HEK293T (cell line): ENCODE measurements around the gene VWA8.

ENCODE experiments used
- ARNT ChIP-seq: fragments of 450-650 bp; IDR thresholded peaks from 2 replicates; pipeline ENCODE4 v1.6.1; 2017; ENCODE audit warnings: mild to moderate bottlenecking
- BHLHE40 ChIP-seq: fragments of 450-650 bp; IDR thresholded peaks from 2 replicates; pipeline ENCODE4 v1.6.1; 2016; ENCODE audit warnings: mild to moderate bottlenecking, moderate library complexity, borderline replicate concordance
- ELF4 ChIP-seq: fragments of 450-650 bp; IDR thresholded peaks from 2 replicates; pipeline ENCODE4 v1.6.1; 2017; ENCODE audit warnings: antibody characterized with exemption
- FOXM1 ChIP-seq: fragments of 450-650 bp; IDR thresholded peaks from 2 replicates; pipeline ENCODE4 v1.6.1; 2017; ENCODE audit warnings: mild to moderate bottlenecking, borderline replicate concordance
- HDGF ChIP-seq: fragments of 450-650 bp; IDR thresholded peaks from 2 replicates; pipeline ENCODE4 v1.6.1; 2017; ENCODE audit warnings: antibody characterized with exemption, borderline replicate concordance
- L3MBTL2 ChIP-seq: fragments of 450-650 bp; conservative IDR thresholded peaks from 2 replicates; pipeline ENCODE4 v1.6.1; 2016; ENCODE audit warnings: mild to moderate bottlenecking
- SP1 ChIP-seq: fragments of 450-650 bp; IDR thresholded peaks from 2 replicates; pipeline ENCODE4 v1.6.1; 2017
- SUZ12 ChIP-seq: fragments of 450-650 bp; IDR thresholded peaks from 2 replicates; pipeline ENCODE4 v1.6.1; 2016; ENCODE audit warnings: mild to moderate bottlenecking
- TARDBP ChIP-seq: fragments of 450-650 bp; IDR thresholded peaks from 2 replicates; pipeline ENCODE4 v1.6.1; 2016

DNA sequence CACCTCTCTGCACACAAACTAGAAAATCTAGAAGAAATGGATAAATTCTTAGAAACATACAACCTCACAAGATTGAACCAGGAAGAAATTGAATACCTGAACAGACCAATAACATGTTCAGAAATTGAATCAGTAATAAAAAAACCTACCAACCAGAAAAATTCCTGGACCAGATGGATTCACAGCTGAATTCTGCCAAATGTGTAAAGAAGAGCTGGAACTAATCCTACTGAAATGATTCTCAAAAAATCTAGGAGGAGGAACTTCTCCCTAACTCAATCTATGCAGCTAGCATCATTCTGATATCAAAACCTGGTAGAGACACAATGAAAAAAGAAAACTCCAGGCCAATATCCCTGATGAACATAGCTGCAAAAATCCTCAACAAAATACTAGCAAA lies 336.9 kb downstream of the VWA8 start:
- TF ChIP-seq BHLHE40 (no peak), SUZ12 (no peak), FOXM1 (no peak), ELF4 (no peak), SP1 (no peak), L3MBTL2 (no peak), HDGF (no peak), ARNT (no peak), TARDBP (no peak)
